HG02981 (cell line): Measurements from ENCODE around the gene MEOX1.

Experiments
- ATAC-seq: cut with Tn5 transposase; IDR thresholded peaks from one replicate; pipeline ENCODE4 v1.9.1; 2021; ENCODE audit warnings: mild to moderate bottlenecking, moderate library complexity; ENCODE audit not compliant: unreplicated experiment

MEOX1 gene

GRCh38 chr17:43658900-43659299 lies 2.8 kb downstream of the MEOX1 start:
- ATAC-seq = no peak

GRCh38 chr17:43655693-43656255 lies 5.9 kb downstream of the MEOX1 start:
- ATAC-seq = no peak

DNA sequence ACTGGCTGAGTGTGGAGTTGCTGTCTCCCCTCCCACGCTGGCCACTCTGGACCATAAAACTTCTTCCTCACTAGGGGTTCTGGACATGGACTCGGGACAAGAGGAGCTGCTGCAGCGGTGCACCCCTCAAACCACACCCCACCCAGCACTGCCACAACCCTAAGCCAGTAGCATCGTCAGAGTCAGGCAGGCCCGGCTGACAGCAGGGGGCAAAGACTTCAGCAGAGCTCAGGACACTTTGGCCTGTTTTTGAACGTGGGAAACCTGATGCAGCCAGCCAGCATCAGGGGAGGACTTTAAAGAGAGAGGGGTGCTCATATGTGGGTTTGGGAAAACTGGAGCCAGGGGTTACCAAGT lies 9.6 kb downstream of the MEOX1 start:
- ATAC-seq = no peak

- no peak for ATAC-seq
Measured at GRCh38 chr17:43650471-43650870, 11.3 kb downstream of the MEOX1 start.

GRCh38 chr17:43648916-43649315 lies 12.8 kb downstream of the MEOX1 start:
- ATAC-seq = no peak

DNA sequence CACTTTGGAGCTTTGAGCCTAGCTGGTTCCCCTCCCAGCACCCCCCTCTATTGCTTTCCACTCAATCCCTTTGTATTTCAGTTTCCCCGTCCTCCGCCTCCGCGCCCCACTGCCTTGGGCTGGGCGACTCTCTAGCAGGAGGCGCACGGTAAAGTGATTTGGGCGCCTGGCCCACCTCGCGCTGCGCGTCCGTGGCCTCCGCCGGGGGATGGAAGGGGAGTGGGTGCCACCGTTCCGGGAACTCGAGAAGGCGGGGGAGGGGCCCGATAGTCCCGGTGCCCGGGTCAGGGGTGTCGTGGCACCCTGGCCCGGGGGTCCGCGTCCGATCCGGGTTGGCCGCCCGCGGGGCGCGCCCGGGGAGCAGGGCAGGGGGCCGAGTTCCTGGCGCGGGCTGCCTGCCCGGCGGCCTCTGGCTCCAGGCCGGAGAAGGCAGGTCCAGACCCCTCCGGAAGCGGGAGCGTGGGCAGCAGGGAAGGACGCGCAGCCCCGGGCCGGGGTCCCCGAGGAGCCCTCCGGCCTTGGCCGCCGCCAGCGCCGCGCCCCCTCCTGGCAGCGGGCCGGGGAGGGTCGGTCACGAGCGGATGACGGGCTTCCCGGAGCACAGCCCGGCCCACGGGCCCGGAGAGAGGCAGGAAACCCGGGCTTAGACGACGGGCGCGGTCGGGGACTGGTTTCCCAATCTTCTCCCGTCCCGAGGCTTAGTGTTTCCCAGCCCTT lies 15.8 kb downstream of the MEOX1 start:
- ATAC-seq = no peak

GRCh38 chr17:43645450-43645764 lies 16.3 kb downstream of the MEOX1 start:
- no peak for ATAC-seq

GRCh38 chr17:43644081-43644480 lies 17.6 kb downstream of the MEOX1 start:
- ATAC-seq = no peak

DNA sequence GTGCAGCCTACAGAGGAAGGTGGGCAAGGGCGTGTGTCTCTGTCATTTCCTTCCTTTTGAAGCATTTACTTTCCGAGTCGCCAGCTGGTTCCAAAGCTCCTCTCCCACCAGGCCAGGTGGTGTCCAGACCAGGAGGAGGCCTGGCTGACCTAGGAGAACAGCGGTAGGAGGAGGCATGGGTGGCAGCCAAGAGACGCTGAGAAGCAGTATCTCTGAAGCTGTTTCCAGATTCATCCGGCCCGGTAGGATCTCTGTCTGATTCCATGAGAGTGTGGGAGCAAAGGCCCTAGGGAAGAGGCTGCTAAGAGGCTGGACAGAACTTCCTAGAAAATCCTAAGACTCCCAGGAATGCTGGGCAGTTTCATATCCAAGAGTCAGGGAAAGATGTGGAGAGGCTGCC lies 20.3 kb downstream of the MEOX1 start:
- ATAC-seq = no peak

DNA sequence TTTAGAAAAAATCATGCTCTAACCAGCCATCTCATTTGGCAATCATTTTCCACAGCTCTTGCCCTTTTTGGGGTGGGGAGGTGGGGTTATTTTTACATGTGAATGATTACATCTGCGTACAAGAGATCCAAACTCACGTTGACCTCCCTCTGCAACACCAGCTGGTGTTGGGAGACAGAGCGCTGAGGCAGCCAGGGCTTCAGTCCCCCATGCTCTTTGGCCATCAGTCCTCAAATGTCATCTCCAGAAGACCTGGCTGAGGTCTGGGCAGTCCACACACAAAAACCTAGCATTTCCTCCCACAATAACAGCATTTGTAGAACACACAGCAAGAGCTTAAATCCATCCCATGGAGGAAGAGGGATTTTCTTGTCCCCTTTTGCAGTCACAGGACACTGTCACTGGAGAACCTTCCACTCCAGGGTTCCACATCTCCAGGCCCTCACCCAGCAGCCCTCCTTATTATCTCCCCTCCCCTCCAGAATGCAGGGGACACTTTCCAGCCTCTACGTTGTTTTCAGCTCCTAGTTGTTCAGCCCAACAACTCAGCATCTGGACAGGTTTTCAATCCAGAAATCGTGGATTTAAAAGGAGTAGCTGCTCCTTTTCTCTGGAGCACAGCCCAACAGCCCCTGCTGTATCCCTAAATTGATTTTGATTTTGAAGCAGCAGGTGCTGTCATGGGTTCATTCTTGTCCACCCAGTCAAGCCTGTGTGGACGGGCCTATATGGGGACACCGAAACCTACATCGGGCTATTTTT lies 21.1 kb downstream of the MEOX1 start:
- ATAC-seq = no peak

DNA sequence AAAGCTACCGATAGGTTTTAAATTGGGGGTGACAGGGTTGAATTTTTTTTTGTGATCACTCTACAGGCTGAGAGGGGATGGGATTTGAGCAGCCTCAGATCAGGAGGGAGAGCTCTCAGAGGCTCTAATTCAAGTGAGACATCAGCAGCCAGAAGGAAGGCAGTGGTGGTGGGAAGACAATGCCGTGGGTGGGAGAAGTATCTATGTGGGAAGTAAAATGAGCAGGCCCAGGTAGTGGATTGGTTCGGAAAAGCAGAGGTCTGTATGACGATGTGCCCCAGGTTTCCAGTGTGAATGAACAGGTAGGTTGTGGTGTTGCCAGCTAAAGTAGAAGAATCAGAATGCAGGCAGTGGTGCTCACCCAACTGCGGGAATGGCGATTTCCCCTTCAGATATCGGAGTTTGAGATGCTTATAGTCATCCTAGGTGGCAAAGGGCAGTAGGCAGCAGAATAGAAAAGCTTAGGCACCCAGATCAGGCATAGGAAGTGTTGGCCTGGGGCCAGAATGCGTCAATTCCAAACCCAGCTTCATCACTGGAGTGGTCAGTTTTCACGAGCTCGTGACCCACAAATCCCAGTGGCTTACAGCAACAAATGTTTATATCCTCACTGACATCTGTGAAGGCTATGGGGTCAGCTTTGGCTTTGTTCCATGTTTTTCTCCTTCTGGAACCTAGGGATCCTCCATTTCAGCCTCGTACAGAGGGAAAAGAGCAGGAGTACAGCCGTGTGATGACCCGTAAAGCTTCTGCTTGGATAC lies 24.0 kb downstream of the MEOX1 start:
- no peak for ATAC-seq

GRCh38 chr17:43636426-43636825 lies 25.3 kb downstream of the MEOX1 start:
- no peak for ATAC-seq

- no peak for ATAC-seq
Measured at GRCh38 chr17:43634591-43635125, 27.1 kb downstream of the MEOX1 start.

- ATAC-seq = no peak
Measured at GRCh38 chr17:43632221-43632620, 29.5 kb downstream of the MEOX1 start.

DNA sequence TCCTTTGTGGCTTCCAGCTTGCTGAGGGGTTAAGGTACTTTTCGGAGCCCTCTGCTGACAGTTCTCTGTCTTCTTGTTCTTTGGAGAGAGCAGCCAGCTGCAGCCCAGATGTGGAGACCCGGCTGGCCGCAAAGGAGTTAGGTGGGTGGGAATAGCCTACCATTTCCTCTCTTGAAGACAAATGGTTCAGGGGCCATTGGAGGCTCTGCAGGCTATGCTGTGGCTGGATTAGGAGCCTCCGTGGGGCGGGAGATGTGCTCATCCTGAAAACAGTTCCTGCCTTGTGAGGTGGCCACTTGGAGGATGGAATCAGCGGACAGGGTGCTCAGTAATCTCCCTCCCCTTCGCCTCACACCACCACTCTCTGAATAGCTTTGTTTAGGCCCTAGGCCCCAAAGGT lies 30.3 kb downstream of the MEOX1 start:
- ATAC-seq = no peak

GRCh38 chr17:43628089-43628650 lies 33.6 kb downstream of the MEOX1 start:
- no peak for ATAC-seq

DNA sequence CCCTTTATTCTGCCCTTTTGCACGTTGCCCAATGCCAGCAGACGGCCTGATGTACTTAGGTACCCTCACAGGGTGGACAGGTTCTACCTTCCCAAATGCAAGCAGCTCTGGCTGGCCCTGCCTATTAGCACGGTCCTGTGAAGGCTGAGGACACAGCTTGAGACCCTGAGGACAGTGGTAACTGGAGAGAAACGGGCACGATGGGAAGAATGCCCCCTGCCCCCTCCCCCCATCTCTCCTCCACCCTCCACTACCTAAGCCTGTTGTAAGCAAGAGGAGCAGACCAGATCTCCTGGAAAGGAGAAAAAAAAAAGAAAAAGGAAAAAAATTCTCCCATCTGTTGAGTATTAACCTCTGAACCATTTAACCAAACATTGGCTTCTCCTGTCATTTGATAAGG lies 34.1 kb downstream of the MEOX1 start:
- ATAC-seq = no peak

DNA sequence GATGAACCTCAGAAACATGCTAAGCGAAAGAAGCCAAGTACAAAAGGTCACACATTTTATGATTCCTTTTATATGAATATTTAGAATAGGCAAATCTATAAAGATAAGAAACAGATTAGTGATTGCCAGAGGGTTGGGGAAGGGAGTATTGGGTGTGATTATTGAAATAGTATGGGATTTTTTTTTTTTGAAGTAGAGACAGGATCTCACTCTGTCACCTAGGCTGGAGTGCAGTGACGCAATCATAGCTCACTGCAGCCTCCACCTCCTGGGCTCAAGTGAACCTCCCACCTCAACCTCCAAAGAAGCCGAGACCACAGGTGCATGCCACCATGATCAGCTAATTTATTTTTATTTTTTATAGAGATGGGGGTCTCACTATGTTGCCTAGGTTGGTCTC lies 35.7 kb downstream of the MEOX1 start:
- ATAC-seq = no peak

DNA sequence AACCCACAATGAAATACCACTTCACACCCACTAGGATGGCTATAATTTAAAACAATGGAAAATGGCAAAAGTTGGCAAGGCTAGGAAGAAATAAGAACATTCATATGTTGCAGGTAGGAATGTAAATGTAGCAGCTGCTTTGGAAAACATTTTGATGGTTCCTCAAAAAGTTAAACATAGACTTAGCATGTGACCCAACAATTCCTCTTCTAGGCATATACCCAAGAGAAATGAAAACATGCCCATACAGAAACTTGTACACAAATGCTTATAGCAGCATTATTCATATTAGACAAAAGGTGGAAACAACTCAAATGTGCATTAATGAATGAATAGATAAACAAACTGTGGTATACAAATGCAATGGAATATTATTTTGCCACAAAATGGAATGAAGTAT lies 36.1 kb downstream of the MEOX1 start:
- ATAC-seq = no peak

DNA sequence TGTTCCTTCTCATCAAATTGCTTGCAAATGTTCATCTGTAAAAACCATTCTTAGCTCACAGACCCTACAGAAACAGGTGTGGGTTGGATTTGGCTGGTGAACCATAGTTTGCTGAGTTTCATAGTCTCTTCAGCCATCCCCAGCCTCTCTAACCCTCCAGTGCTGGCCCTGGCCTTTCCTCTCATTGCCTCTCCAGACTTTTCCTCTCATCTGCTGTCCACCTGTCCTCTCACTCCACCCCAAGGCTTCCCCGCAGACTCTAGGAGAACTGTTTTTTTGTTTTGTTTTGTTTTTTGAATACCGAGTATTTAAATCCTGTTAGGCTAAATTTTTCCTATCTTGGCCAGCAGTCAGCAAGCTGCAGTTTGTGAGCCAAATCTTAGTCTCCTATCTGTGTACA lies 41.1 kb downstream of the MEOX1 start:
- no peak for ATAC-seq

DNA sequence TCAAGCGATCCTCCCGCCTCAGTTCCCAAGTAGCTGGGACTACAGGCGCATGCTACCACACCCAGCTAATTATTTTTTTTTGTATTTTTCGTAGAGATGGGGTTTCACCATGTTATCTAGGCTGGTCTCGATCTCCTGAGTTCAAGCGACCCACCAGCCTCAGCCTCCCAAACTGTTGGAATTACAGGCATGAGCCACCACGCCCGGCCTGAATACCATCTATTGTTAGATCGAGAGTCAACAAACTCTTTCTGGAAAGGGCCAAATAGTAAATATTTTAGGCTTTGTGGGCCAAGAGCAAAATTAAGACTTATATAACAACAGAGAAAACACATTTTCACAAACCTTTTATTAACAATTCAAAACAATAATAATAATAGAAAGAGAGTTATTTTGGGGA lies 41.6 kb downstream of the MEOX1 start:
- ATAC-seq = no peak
